HG03378 (cell line): ENCODE results near the gene INSIG2.

ENCODE experiments used
- ATAC-seq: cut with Tn5 transposase; IDR thresholded peaks from one replicate; pipeline ENCODE4 v1.9.1; 2021; ENCODE audit warnings: mild to moderate bottlenecking, moderate library complexity; ENCODE audit not compliant: unreplicated experiment

The INSIG2 gene

GRCh38 chr2:118098307-118099030 is 10.2 kb downstream of the INSIG2 start:
- no peak for ATAC-seq

DNA sequence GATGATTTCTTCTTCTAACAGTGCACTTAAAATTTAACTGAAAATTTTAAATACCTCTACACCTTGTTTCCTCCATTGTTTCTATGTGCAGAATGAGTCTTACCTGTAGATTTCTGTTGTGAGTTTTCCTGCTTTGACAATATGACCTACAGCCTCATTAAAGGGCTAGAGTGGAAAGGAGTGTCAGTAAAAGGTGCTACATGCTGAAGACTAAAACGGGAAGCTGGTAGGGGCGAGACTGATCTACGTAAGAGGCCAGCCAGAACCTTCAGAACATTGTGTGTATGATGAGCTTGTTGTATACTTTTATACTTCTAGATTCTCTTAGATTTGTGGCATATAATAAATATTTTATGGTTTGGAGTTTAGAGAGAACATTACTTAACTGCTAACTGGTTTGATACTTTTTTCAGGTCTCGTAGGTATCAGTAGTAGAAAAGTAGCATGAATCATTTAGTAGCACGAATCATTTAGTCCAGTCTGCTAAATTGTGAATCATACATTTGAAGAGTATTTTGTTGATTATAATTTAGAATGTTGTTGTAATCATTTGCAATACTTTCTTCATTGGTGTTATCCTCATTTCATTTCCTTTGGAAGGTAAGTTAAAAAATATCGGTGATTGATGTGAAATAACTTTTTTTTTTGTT is 14.3 kb downstream of the INSIG2 start:
- ATAC-seq: no peak

GRCh38 chr2:118103951-118104940 is 16.0 kb downstream of the INSIG2 start:
- peak; percentile 96 for ATAC-seq

DNA sequence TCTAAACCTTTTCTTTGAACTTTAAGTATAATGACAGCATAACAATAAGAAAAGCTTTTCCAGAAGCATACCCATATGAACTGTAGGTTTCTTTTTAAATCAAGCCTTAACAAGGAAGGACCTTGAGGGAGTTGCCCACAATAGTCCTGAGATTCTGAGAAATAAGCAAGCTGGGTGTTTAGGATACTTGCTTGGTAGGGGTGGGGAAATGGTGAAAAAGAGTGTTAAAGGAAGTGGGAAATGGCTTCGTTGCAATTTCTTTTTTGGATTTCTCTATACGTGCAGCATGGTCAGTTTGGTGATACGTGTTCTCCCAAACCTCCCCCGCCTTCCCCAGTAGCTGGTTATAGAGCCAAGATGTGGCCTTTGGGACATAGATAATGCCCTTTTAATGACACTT is 17.2 kb downstream of the INSIG2 start:
- no peak for ATAC-seq

- ATAC-seq: no peak
These were observed 18.7 kb downstream of the INSIG2 start for GRCh38 chr2:118106926-118107325.

GRCh38 chr2:118110310-118110709 is 22.0 kb downstream of the INSIG2 start:
- ATAC-seq: no peak

- no peak for ATAC-seq
These were observed 22.7 kb downstream of the INSIG2 start for GRCh38 chr2:118110991-118111390.

DNA sequence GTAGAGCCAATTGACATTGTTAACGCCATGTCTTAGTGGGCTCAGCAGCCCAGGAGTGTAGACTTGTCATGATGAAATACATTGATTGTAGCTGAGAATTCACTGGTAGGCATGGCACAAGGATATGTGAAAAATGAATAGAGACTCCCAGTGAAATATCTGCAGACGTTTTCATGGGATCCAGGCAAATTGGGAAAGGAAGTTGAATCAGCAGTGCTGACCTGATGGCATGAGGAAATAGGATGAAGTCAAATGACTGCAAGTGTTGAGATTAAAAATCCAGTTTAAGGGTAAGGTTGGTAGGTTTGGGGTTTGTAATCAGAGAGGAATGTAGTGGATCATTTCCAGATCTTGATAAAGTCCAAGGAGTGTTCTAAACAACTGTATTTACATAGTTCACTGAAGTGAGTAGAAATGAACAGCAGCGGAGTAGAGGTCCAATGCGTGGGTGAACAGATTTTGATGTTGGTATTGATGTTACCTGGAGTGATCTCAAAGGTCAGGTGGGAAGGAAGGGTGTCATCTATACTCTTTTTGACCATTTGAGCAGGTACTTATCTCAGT is 24.6 kb downstream of the INSIG2 start:
- ATAC-seq: no peak

GRCh38 chr2:118114863-118115262 is 26.6 kb downstream of the INSIG2 start:
- ATAC-seq: no peak

DNA sequence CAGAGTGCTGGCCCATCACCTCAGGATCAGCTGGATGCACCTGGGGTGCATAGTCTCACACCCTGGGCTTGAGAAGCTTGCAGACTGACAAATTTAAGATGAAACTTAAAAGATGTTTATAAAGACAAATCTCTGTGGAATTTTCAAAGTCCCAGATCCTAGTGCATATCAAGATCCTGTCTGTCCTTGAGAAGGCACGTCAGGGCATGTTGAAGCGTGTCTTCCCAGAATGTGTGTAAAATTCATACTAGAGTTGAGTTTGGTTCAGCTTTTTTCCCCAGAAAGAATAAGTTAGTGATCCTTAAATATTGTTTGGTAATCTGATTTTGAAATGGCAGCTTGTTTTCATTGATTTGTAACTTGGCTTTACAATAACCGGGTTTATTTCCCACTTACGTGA is 27.5 kb downstream of the INSIG2 start:
- ATAC-seq: no peak

- ATAC-seq: no peak
These were observed 30.2 kb downstream of the INSIG2 start for GRCh38 chr2:118118479-118118878.

- ATAC-seq: no peak
These were observed 31.0 kb downstream of the INSIG2 start for GRCh38 chr2:118119158-118119727.

- no peak for ATAC-seq
These were observed 31.6 kb downstream of the INSIG2 start for GRCh38 chr2:118119761-118120400.

DNA sequence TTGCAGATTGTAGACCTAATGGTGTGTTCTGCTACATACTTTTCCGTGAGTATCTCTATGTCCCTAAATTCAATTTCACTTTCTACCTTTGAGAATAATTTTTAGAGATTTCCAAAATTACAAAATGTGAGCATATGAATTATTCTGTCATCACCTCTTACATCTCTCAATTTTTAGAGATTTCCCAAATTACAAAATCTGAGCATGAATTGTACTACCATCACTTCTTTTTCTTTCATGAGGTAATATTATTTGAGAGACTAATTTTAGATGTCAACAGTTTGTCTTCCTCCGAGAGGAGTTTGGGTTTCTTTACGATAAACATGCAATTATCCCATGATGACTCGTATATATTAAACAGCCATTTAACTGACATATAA is 32.1 kb downstream of the INSIG2 start:
- ATAC-seq: no peak

DNA sequence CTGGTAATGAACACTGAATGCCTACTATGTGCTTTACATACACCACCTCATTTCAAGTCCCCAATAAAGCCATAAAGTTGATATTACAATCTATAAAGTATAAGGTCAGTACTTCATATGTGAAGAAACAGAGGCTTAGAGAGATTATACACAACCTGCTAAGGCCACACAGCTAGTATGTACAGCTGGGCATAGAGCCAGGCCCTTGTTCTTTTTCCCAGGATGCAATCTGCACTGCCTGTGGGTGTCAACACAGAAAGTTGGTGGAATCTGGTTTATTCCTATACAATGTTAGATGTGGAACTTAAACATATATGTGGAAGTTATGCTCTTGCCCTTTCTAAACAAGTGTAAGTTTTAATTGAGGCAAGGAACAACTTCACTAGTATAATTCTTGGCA is 32.8 kb downstream of the INSIG2 start:
- ATAC-seq: no peak

DNA sequence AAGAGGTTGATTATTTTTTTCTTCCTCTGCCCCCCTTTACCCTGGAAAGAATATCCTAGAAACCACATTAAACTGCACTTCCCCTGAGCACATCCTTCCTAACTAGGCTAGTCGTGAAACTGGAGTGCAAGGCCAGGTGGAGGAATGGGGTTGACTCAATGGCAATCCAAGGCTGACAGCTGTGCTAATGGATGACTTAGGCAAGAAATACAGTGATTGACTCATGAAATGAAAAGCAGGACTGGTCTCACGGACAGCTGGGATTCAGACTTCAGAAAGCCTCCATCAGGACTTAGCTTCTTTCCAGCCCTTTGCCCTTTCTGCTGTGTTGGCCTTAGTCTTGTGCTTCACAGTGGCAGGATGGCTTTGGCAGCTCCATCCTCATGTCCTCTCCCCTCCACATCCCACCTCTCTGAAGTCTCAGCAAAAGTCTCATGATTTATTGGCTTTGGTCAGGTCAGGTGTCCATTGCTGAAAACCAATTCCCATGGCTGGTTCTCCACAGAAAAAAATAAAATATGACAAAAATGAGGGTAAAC is 33.8 kb downstream of the INSIG2 start:
- no peak for ATAC-seq

DNA sequence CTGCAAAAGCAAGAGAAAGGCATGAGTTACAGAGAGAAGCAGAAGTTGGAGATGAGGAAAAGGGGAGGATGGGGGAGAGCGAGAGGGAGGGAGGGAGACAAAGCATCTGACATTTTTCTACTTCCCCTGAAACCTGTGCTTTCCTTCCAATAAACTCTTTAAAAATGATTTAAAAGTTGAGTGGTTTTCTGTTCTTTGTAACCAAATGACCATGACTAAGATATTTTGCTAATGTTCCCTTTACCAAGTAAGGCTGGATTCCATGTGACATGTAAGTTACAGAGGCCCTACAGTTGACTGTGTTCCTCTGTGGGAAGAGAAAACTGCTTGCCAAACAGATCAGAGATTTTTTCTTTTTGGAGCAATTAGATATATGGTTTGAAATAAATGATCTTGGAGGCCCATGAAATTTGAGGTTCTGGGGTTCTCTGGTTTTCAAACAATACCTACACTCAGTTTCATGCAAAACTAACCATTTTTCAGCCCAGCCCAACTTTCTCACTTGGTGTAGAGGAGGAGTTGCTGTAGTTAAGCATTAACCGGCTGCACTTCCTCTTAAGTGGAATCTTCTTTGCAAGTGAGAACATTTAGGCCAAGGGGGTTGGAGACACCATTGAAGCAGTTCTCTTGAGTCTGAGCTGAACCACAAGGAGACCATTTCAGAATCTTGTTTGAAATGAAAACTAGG is 34.5 kb downstream of the INSIG2 start:
- ATAC-seq: peak; percentile 97

DNA sequence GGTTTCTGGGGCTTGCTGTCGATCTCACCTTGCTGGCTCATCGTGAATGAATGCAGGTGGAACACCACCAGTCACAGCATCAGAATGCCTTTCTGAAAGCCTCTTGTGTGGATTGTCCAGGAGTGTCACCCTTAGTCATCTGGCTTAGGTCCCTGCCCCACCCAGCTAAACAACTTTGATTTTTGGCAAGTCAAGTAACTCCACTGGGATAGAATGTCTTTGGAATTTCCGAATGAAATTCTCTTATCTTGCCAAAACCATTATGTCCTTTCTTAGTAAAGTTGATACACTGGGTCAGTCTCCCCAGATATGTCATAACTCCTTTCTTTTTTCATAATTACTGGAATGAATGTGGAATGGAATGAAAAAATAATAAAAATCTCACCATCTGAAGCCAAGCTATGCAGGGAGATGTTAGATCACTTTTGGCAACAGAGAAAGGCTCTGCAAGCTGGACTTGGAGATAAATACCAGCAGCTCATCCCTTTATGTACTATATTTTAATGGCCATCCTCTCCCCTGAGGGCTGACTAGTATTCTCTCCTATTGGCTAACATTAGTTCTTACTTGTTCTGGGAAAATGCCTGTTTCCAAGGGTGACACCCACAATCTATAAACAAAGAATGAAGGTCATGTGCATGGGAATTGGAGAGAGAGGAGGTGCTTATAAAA is 35.4 kb downstream of the INSIG2 start:
- no peak for ATAC-seq

GRCh38 chr2:118124288-118124891 is 36.1 kb downstream of the INSIG2 start:
- ATAC-seq: no peak
